ENCODE measurements around the gene FAM117B.

GRCh38 chr2:202627042-202627441 lies 7.7 kb upstream of the FAM117B start:
- TF ChIP-seq RAD21 (IDR thresholded peaks at IDR 0.05 in 1 of 2, conservative IDR thresholded peaks at IDR 0.05 in 1 of 2; ENCODE audit: low read depth in 2 of 2, low read length in 2 of 2), result no peak
- no peak for TF ChIP-seq CTCF (IDR thresholded peaks at IDR 0.05; ENCODE audit: control extremely low read depth in 1 of 3, insufficient read depth in 1 of 3, low read depth in 1 of 3, low read length in 3 of 3)
- no peak for TF ChIP-seq ATF2 (IDR thresholded peaks at IDR 0.05; ENCODE audit: low read length)
- TF ChIP-seq EZH2 (IDR thresholded peaks at IDR 0.05; ENCODE audit: low read depth, low read length, severe bottlenecking), result no peak
- no peak for TF ChIP-seq BRCA1 (IDR thresholded peaks at IDR 0.05; ENCODE audit: low read depth, low read length)
- TF ChIP-seq ZNF274 (IDR thresholded peaks at IDR 0.05; ENCODE audit: borderline replicate concordance, extremely low read depth, low read length), result no peak

Measured in H1 (cell line).